IMR-90 (cell line): Measurements from ENCODE around the gene SOX1. TPM values are rescaled to one million over a fixed set of nuclear protein-coding genes. Genes with fewer than 3 reads are reported as not detected.

Experiments used
- ATAC-seq: fragments of 200-7000 bp; cut with Tn5 transposase; 2 replicates; pipeline ENCODE4 v1.9.1; 2020; ENCODE audit warnings: low read depth, mild to moderate bottlenecking, moderate library complexity
- BruUV-seq: library from RNA; stranded (reverse); fragments of 400-500 nt; replicated peaks from 2 replicates; lab custom pipeline; 2021; lab: Mats Ljungman, UMichigan
- CTCF ChIA-PET: fragments of 300-600 bp; formaldehyde crosslinking; extraction: SDS; loops from one replicate; lab custom pipeline; 2021; ENCODE audit warnings: antibody characterized with exemption; lab: Yijun Ruan, JAX
- POLR2A ChIA-PET: fragments of 300-600 bp; sonication (Branson Sonifier 250); formaldehyde crosslinking; loops from one replicate; lab custom pipeline; 2022; ENCODE audit warnings: antibody characterized with exemption; ENCODE audit not compliant: unreplicated experiment; lab: Charles Lee
- DNase-seq: peaks from one replicate; pipeline ENCODE4 v3.0.0; 2013
- H2AFZ ChIP-seq: replicated peaks from 2 replicates; pipeline ENCODE3; 2013; ENCODE audit warnings: low read length, mild to moderate bottlenecking; ENCODE audit not compliant: poor library complexity
- H2AK5ac ChIP-seq: 2 replicates; pipeline ENCODE4 v1.6.1; 2013; ENCODE audit warnings: low read depth, low read length, inconsistent platforms
- H2AK9ac ChIP-seq: replicated peaks from 2 replicates; pipeline ENCODE3; 2013; ENCODE audit warnings: mild to moderate bottlenecking, low read depth, low read length, moderate library complexity; ENCODE audit not compliant: poor library complexity
- H2BK120ac ChIP-seq: 2 replicates; pipeline ENCODE4 v1.6.1; 2013; ENCODE audit warnings: low read depth, low read length, inconsistent platforms
- H2BK15ac ChIP-seq: 3 replicates; pipeline ENCODE4 v1.6.1; 2013; ENCODE audit warnings: low read depth, low read length, inconsistent platforms
- H2BK20ac ChIP-seq: 2 replicates; pipeline ENCODE4 v1.6.1; 2013; ENCODE audit warnings: low read depth, mild to moderate bottlenecking, inconsistent platforms, low read length, moderate library complexity
- H2BK5ac ChIP-seq: 2 replicates; pipeline ENCODE4 v1.6.1; 2013; ENCODE audit warnings: mild to moderate bottlenecking, low read depth, low read length, inconsistent platforms; ENCODE audit not compliant: poor library complexity, severe bottlenecking
- H3K14ac ChIP-seq: replicated peaks from 2 replicates; pipeline ENCODE4 v1.6.1; 2013; ENCODE audit warnings: low read depth, low read length, inconsistent platforms
- H3K18ac ChIP-seq: 2 replicates; pipeline ENCODE4 v1.6.1; 2013; ENCODE audit warnings: low read depth, low read length, control low read depth
- H3K23ac ChIP-seq: 2 replicates; pipeline ENCODE4 v1.6.1; 2013; ENCODE audit warnings: low read depth, low read length, inconsistent platforms
- H3K27ac ChIP-seq: 2 replicates; pipeline ENCODE4 v1.5.1; 2013; ENCODE audit warnings: mild to moderate bottlenecking, control low read depth, low read length; ENCODE audit not compliant: insufficient read depth
- H3K27me3 ChIP-seq: 2 replicates; pipeline ENCODE4 v1.6.1; 2013; ENCODE audit warnings: low read length; ENCODE audit not compliant: control insufficient read depth, insufficient read depth
- H3K36me3 ChIP-seq: 2 replicates; pipeline ENCODE4 v1.6.1; 2013; ENCODE audit warnings: low read length, mixed read lengths; ENCODE audit not compliant: control insufficient read depth, insufficient read depth
- H3K4ac ChIP-seq: 2 replicates; pipeline ENCODE4 v1.6.1; 2013; ENCODE audit warnings: low read depth, low read length, inconsistent platforms
- H3K4me1 ChIP-seq: 2 replicates; pipeline ENCODE4 v1.6.1; 2013; ENCODE audit warnings: low read length, mixed read lengths; ENCODE audit not compliant: control insufficient read depth, insufficient read depth
- H3K4me2 ChIP-seq: 2 replicates; pipeline ENCODE4 v1.6.1; 2013; ENCODE audit warnings: low read depth, mild to moderate bottlenecking, control low read depth, low read length, moderate library complexity
- H3K4me3 ChIP-seq: 2 replicates; pipeline ENCODE4 v1.5.1; 2013; ENCODE audit warnings: low read depth, mild to moderate bottlenecking, control low read depth, low read length, moderate library complexity; ENCODE audit not compliant: insufficient read depth
- H3K56ac ChIP-seq: 2 replicates; pipeline ENCODE4 v1.6.1; 2013; ENCODE audit warnings: low read length, inconsistent platforms; ENCODE audit not compliant: insufficient read depth; ENCODE audit errors: extremely low read depth
- H3K79me1 ChIP-seq, 2 experiments: 2 replicates each; pipeline ENCODE4 v1.6.1; 2013; ENCODE audit warnings: low read length in 2 of 2, inconsistent platforms in 1 of 2, low read depth in 1 of 2
- H3K9ac ChIP-seq: 2 replicates; pipeline ENCODE4 v1.6.1; 2013; ENCODE audit warnings: low read depth, low read length, control low read depth
- H3K9me1 ChIP-seq: 2 replicates; pipeline ENCODE4 v1.6.1; 2013; ENCODE audit warnings: low read length, inconsistent platforms; ENCODE audit not compliant: insufficient read depth
- H3K9me3 ChIP-seq: 2 replicates; pipeline ENCODE4 v1.6.1; 2013; ENCODE audit warnings: low read length; ENCODE audit not compliant: control insufficient read depth, insufficient read depth
- H4K20me1 ChIP-seq: 2 replicates; pipeline ENCODE4 v1.6.1; 2013; ENCODE audit warnings: low read length, inconsistent platforms; ENCODE audit not compliant: insufficient read depth
- H4K5ac ChIP-seq: 2 replicates; pipeline ENCODE4 v1.6.1; 2013; ENCODE audit warnings: mild to moderate bottlenecking, low read depth, low read length, control low read depth
- H4K8ac ChIP-seq, 2 experiments: 2 replicates each; pipeline ENCODE4 v1.6.1; 2013; ENCODE audit warnings: low read depth in 2 of 2, low read length in 2 of 2, control low read depth in 1 of 2, inconsistent platforms in 1 of 2
- H4K91ac ChIP-seq: 2 replicates; pipeline ENCODE4 v1.6.1; 2013; ENCODE audit warnings: low read depth, low read length, inconsistent platforms; ENCODE audit not compliant: insufficient read depth
- BHLHE40 ChIP-seq: fragments of 150-350 bp; IDR thresholded peaks from 2 replicates; pipeline ENCODE4 v1.6.1; 2016; ENCODE audit warnings: mild to moderate bottlenecking, low read depth, low read length
- CEBPB ChIP-seq: IDR thresholded peaks from 2 replicates; pipeline ENCODE4 v1.6.1; 2012; ENCODE audit warnings: low read depth, low read length, improper control_type of control experiment
- CHD1 ChIP-seq: IDR thresholded peaks from 2 replicates; pipeline ENCODE4 v1.6.1; 2012; ENCODE audit warnings: low read depth, low read length, improper control_type of control experiment
- CTCF ChIP-seq: conservative IDR thresholded peaks from 2 replicates; pipeline ENCODE4 v1.5.1; 2012; ENCODE audit warnings: mild to moderate bottlenecking, low read depth, low read length, improper control_type of control experiment
- ELK1 ChIP-seq: fragments of 150-350 bp; IDR thresholded peaks from 2 replicates; pipeline ENCODE4 v1.6.1; 2016; ENCODE audit warnings: low read depth, mild to moderate bottlenecking, low read length, moderate library complexity, borderline replicate concordance
- FOS ChIP-seq: fragments of 150-350 bp; IDR thresholded peaks from 2 replicates; pipeline ENCODE4 v1.6.1; 2016; ENCODE audit warnings: low read depth, low read length
- MAFK ChIP-seq: IDR thresholded peaks from 2 replicates; pipeline ENCODE4 v1.6.1; 2012; ENCODE audit warnings: low read depth, low read length, improper control_type of control experiment
- MAZ ChIP-seq: IDR thresholded peaks from 2 replicates; pipeline ENCODE4 v1.6.1; 2012; ENCODE audit warnings: low read depth, mild to moderate bottlenecking, low read length, improper control_type of control experiment, moderate library complexity, borderline replicate concordance
- MXI1 ChIP-seq: IDR thresholded peaks from 2 replicates; pipeline ENCODE4 v1.6.1; 2012; ENCODE audit warnings: low read depth, mild to moderate bottlenecking, low read length, moderate library complexity, borderline replicate concordance
- NFE2L2 ChIP-seq: fragments of 150-350 bp; IDR thresholded peaks from 2 replicates; pipeline ENCODE4 v1.6.1; 2016; ENCODE audit warnings: low read depth, mild to moderate bottlenecking, low read length
- POLR2A ChIP-seq: IDR thresholded peaks from 2 replicates; pipeline ENCODE4 v1.6.1; 2012; ENCODE audit warnings: mild to moderate bottlenecking, low read depth, low read length
- SMC3 ChIP-seq: fragments of 150-350 bp; IDR thresholded peaks from 2 replicates; pipeline ENCODE4 v1.6.1; 2016; ENCODE audit warnings: low read depth, mild to moderate bottlenecking, antibody characterized with exemption, low read length, moderate library complexity
- USF2 ChIP-seq: fragments of 150-350 bp; IDR thresholded peaks from 2 replicates; pipeline ENCODE4 v1.6.1; 2017; ENCODE audit warnings: mild to moderate bottlenecking, antibody characterized with exemption, low read length, low read depth
- WGBS, 2 experiments: methylation state at CpG; one replicate each; pipeline versions ENCODE4 v1.1.5 to v1.1.7; 2013; ENCODE audit warnings: missing lambda C conversion rate in 2 of 2; ENCODE audit not compliant: insufficient read length in 1 of 2; ENCODE audit errors: extremely low coverage in 2 of 2; 5-methylcytosine and 5-hydroxymethylcytosine counted together
- dilution Hi-C: fragments of 300-500 bp; cut with HindIII; formaldehyde crosslinking; loops from one replicate; pipeline ENCODE4 v1.14.3; 2018; ENCODE audit warnings: low sequenced_read_pairs; ENCODE audit not compliant: unreplicated experiment
- in situ Hi-C: fragments of 300-500 bp; cut with MboI; formaldehyde crosslinking; loops from 3 replicates; pipeline ENCODE4 v1.14.3; 2019; ENCODE audit warnings: low sequenced_read_pairs, inconsistent platforms, mixed read lengths
- intact Hi-C: fragments of 100-400 bp; cut with micrococcal nuclease; formaldehyde crosslinking; loops from 2 replicates; pipeline ENCODE4 v1.10.0; 2022
- polyA plus RNA-seq, 3 experiments: library from polyadenylated mRNA; depleted of rRNA; stranded (reverse); fragments of >200 nt; gene quantifications; 2 replicates each; pipeline ENCODE4 v1.2.3, GENCODE V29; 2012; ENCODE audit warnings: low replicate concordance in 1 of 3
- total RNA-seq: library from RNA; depleted of rRNA; stranded (reverse); fragments of >200 nt; gene quantifications from 2 replicates; pipeline ENCODE4 v1.2.3, GENCODE V29; 2012

Gene SOX1
- total and polyA plus RNA-seq, 2 of the 4 experiments (the other 2 are of a cell fraction): not detected

GRCh38 chr13:112120031-112120373 lies 53.1 kb downstream of the SOX1 start:
- Histone ChIP-seq H2BK20ac (no peak overlapping the region), H2AFZ (no peak overlapping the region), H3K9me1 (no peaks in the 10 kb centered on the region), H3K36me3 (no peaks in the 10 kb centered on the region), H3K9me3 (peaks cover 37% of the 10 kb centered on the region), H3K18ac (no peak overlapping the region), H3K4me2 (no peak overlapping the region), H2BK15ac (no peak overlapping the region), H3K27me3 (no peaks in the 10 kb centered on the region), H2BK120ac (no peak overlapping the region), H3K9ac (no peak overlapping the region), H4K8ac (no peak overlapping the region), H4K91ac (no peak overlapping the region), H4K20me1 (no peaks in the 10 kb centered on the region), H2AK9ac (no peak overlapping the region), H3K27ac (no peak overlapping the region), H2BK5ac (no peak overlapping the region), H3K56ac (no peak overlapping the region), H4K5ac (no peak overlapping the region), H3K4me1 (no peaks in the 10 kb centered on the region), H3K4ac (no peak overlapping the region), H3K4me3 (no peak overlapping the region), H3K14ac (no peak overlapping the region), H3K79me1 (no peaks in the 10 kb centered on the region), H3K23ac (no peak overlapping the region), H2AK5ac (no peak overlapping the region)
- 0% methylated on average over 1 of the region's 5 CpGs; no CpG with 5 or more reads in 1 of the 2 experiments for WGBS, 2 experiments
- no TSS peak for BruUV-seq
- in situ Hi-C loops (no loop called here), intact Hi-C loops (no loop called here), dilution Hi-C loops (no loop called here)
- POLR2A ChIA-PET: no interaction called here
- CTCF ChIA-PET: no interaction called here
- DNase-seq: no peak
- ATAC-seq: no peak
- TF ChIP-seq MXI1 (no peak), FOS (no peak), ELK1 (no peak), NFE2L2 (no peak), CEBPB (no peak), POLR2A (no peak), MAFK (no peak), USF2 (no peak), CHD1 (no peak), MAZ (no peak), BHLHE40 (no peak), CTCF (no peak), SMC3 (no peak)
